Endothelial cell of umbilical vein (primary cell): Measurements from ENCODE around the gene CRACR2A. TPM values are rescaled to one million over a fixed set of nuclear protein-coding genes. Genes with fewer than 3 reads are reported as not detected.

Experiments
- BruUV-seq: library from RNA; stranded (reverse); fragments of 400-500 nt; replicated peaks from 2 replicates; lab custom pipeline; 2021; lab: Mats Ljungman, UMichigan
- CTCF ChIA-PET: fragments of 300-600, 350-600 bp; sonication (Branson Sonifier 250); formaldehyde crosslinking; loops from one replicate; lab custom pipeline; 2021; ENCODE audit warnings: antibody characterized with exemption, inconsistent platforms; lab: Charles Lee
- POLR2A ChIA-PET: fragments of 300-600, 350-600 bp; sonication (Branson Sonifier 250); formaldehyde crosslinking; loops from one replicate; lab custom pipeline; 2021; ENCODE audit warnings: antibody characterized with exemption, inconsistent platforms; lab: Charles Lee
- DNase-seq: peaks from one replicate; pipeline ENCODE4 v3.0.0-alpha.2; 2011; ENCODE audit warnings: low read depth, low spot score
- FAIRE-seq: peaks from 2 replicates; lab custom pipeline; 2011; peaks lifted over from hg19 to GRCh38; lab: Jason Lieb, UNC
- H2AFZ ChIP-seq: 2 replicates; pipeline ENCODE4 v1.6.0; 2012; ENCODE audit warnings: low read depth, low read length, control low read depth, inconsistent platforms
- H3K27ac ChIP-seq: 2 replicates; pipeline ENCODE4 v1.5.1; 2011; ENCODE audit warnings: low read depth, mild to moderate bottlenecking, control low read depth, low read length, moderate library complexity; ENCODE audit not compliant: insufficient read depth
- H3K27me3 ChIP-seq, 2 experiments: 2 replicates each; pipeline versions ENCODE4 v1.6.0 to v1.6.1; 2011; ENCODE audit warnings: low read length in 2 of 2, mixed read lengths in 1 of 2; ENCODE audit not compliant: control insufficient read depth in 2 of 2, insufficient read depth in 2 of 2
- H3K36me3 ChIP-seq, 2 experiments: 2 replicates in 1 of 2; 3 replicates in 1 of 2; pipeline ENCODE4 v1.5.1; 2011; ENCODE audit warnings: low read length in 2 of 2, mild to moderate bottlenecking in 1 of 2, moderate library complexity in 1 of 2; ENCODE audit not compliant: control insufficient read depth in 2 of 2, insufficient read depth in 2 of 2; ENCODE audit errors: extremely low read depth in 1 of 2
- H3K4me1 ChIP-seq: 3 replicates; pipeline ENCODE4 v1.5.1; 2011; ENCODE audit warnings: mild to moderate bottlenecking, low read length; ENCODE audit not compliant: control insufficient read depth, insufficient read depth; ENCODE audit errors: extremely low read depth
- H3K4me2 ChIP-seq: 2 replicates; pipeline ENCODE4 v1.6.1; 2011; ENCODE audit warnings: low read length, control low read depth, mixed read lengths; ENCODE audit not compliant: insufficient read depth
- H3K4me3 ChIP-seq, 3 experiments: fragments of 200-600 bp in 1 of 3; sonication (generic), shearing (Covaris generic) in 1 of 3; replicated peaks in 1 of 3; 2 replicates each; pipeline ENCODE4 v1.5.1; 2011 to 2016; ENCODE audit warnings: control low read depth in 3 of 3, low read length in 3 of 3, mild to moderate bottlenecking in 2 of 3, inconsistent platforms in 1 of 3, low read depth in 1 of 3, moderate library complexity in 1 of 3; ENCODE audit not compliant: insufficient read depth in 1 of 3
- H3K79me2 ChIP-seq: 2 replicates; pipeline ENCODE4 v1.6.0; 2012; ENCODE audit warnings: low read length, inconsistent platforms; ENCODE audit not compliant: control insufficient read depth, insufficient read depth
- H3K9ac ChIP-seq: replicated peaks from 2 replicates; pipeline ENCODE3; 2011; ENCODE audit warnings: low read length, control low read depth; ENCODE audit not compliant: insufficient read depth; ENCODE audit errors: extremely low read depth
- H3K9me1 ChIP-seq: replicated peaks from 3 replicates; pipeline ENCODE4 v1.6.0; 2011; ENCODE audit warnings: mild to moderate bottlenecking, low read length; ENCODE audit not compliant: control insufficient read depth, insufficient read depth; ENCODE audit errors: extremely low read depth
- H3K9me3 ChIP-seq: replicated peaks from 2 replicates; pipeline ENCODE4 v1.5.1; 2012; ENCODE audit warnings: low read length, inconsistent platforms; ENCODE audit not compliant: control insufficient read depth, insufficient read depth
- H4K20me1 ChIP-seq: replicated peaks from 2 replicates; pipeline ENCODE3; 2011; ENCODE audit warnings: mild to moderate bottlenecking, low read length; ENCODE audit not compliant: control insufficient read depth, insufficient read depth; ENCODE audit errors: extremely low read depth
- CTCF ChIP-seq, 2 donors: IDR thresholded peaks; 1 replicate in 1 of 2; 2 replicates in 1 of 2; pipeline ENCODE4 v1.5.1; 2011; ENCODE audit warnings: low read length in 2 of 2, mild to moderate bottlenecking in 2 of 2, moderate library complexity in 2 of 2, control low read depth in 1 of 2, inconsistent platforms in 1 of 2, low read depth in 1 of 2; ENCODE audit not compliant: insufficient read depth in 1 of 2; ENCODE audit errors: extremely low read depth in 1 of 2
- EZH2 ChIP-seq: IDR thresholded peaks from 2 replicates; pipeline ENCODE4 v1.6.1; 2012; ENCODE audit warnings: borderline replicate concordance, low read depth, mild to moderate bottlenecking, moderate library complexity, low read length, inconsistent platforms; ENCODE audit not compliant: severe bottlenecking
- FOS ChIP-seq: IDR thresholded peaks from 2 replicates; pipeline ENCODE4 v1.6.1; 2011; ENCODE audit warnings: mild to moderate bottlenecking, low read length, moderate library complexity, borderline replicate concordance; ENCODE audit not compliant: insufficient read depth
- GATA2 ChIP-seq: IDR thresholded peaks from 2 replicates; pipeline ENCODE4 v1.7.0; 2011; ENCODE audit warnings: low read depth, mild to moderate bottlenecking, moderate library complexity, mixed read lengths, low read length; ENCODE audit not compliant: insufficient read length, insufficient read depth
- JUN ChIP-seq: IDR thresholded peaks from 2 replicates; pipeline ENCODE4 v1.6.1; 2011; ENCODE audit warnings: borderline replicate concordance, low read depth; ENCODE audit not compliant: insufficient read length, insufficient read depth
- MAX ChIP-seq: IDR thresholded peaks from 2 replicates; pipeline ENCODE4 v1.6.1; 2011; ENCODE audit not compliant: insufficient read depth, insufficient read length
- MYC ChIP-seq: IDR thresholded peaks from one replicate; pipeline ENCODE4 v1.6.1; 2011; ENCODE audit warnings: mild to moderate bottlenecking, low read depth, low read length
- POLR2A ChIP-seq: IDR thresholded peaks from 2 replicates; pipeline ENCODE4 v1.6.1; 2012; ENCODE audit warnings: low read depth, mild to moderate bottlenecking, control low read depth, low read length
- POLR2AphosphoS5 ChIP-seq: IDR thresholded peaks from 2 replicates; pipeline ENCODE4 v1.6.1; 2012; ENCODE audit warnings: low read depth, mild to moderate bottlenecking, control low read depth, low read length, moderate library complexity; ENCODE audit not compliant: insufficient read depth
- dilution Hi-C: fragments of 300-500 bp; cut with MboI; formaldehyde crosslinking; loops from one replicate; pipeline ENCODE4 v1.15.0; 2019; ENCODE audit warnings: low sequenced_read_pairs; ENCODE audit not compliant: extremely low pct_ligation_motif_present
- intact Hi-C: fragments of 100-400 bp; cut with micrococcal nuclease; formaldehyde crosslinking; loops from one replicate; pipeline ENCODE4 v1.10.0; 2022
- polyA plus RNA-seq, 4 experiments: library from polyadenylated mRNA; depleted of rRNA in 3 of 4; stranded (reverse) in 3 of 4; unstranded in 1 of 4; fragments of >200 nt; gene quantifications; 2 replicates each; pipeline versions ENCODE4 v1.2.1 to v1.2.3, GENCODE V29; 2011 to 2012; ENCODE audit warnings: missing spikeins in 1 of 4
- total RNA-seq: library from RNA; stranded (reverse); gene quantifications from 2 replicates; pipeline ENCODE4 v1.2.3, GENCODE V29; 2021

The CRACR2A gene
- total and polyA plus RNA-seq, 2 donors (not counting 3 experiments of a cell fraction or from before 2014, with no cell fraction given), result 4.4 to 15.9 TPM

- H3K36me3 ChIP-seq, result no peaks in the 10 kb centered on the region
- intact Hi-C loops, result loop anchor here (10.0 kb wide), 1 partner anchor 276 kb away; the partner anchor contains the start of gene PRMT8
- TF ChIP-seq EZH2 (no peak), POLR2AphosphoS5 (no peak), FOS (peak; percentile 79), POLR2A (no peak)
- ChIA-PET CTCF (interaction anchor here (1.1 to 2.3 kb wide), 4 partner anchors 17 to 471 kb away, joined by 3 to 12 read pairs (median 5); no protein-coding TSS in a partner anchor), POLR2A (no interaction called here)
- H3K4me2 ChIP-seq, result no peak overlapping the region
- peak; percentile 41 for DNase-seq
- no peaks in the 10 kb centered on the region for H3K9me3 ChIP-seq
- FAIRE-seq, result peak; percentile 73
- peaks cover 8% of the 10 kb centered on the region for H3K4me1 ChIP-seq
- dilution Hi-C loops, result no loop called here
- no peaks in the 10 kb centered on the region for H4K20me1 ChIP-seq
- H3K27me3 ChIP-seq, result peaks cover 8% of the 10 kb centered on the region in 2 experiments
- H3K9ac ChIP-seq, result no peak overlapping the region
- H3K4me3 ChIP-seq, result no peak overlapping the region
- no peak overlapping the region for H3K27ac ChIP-seq
- H3K9me1 ChIP-seq, result no peaks in the 10 kb centered on the region
- no peak overlapping the region for H2AFZ ChIP-seq
- no peaks in the 10 kb centered on the region for H3K79me2 ChIP-seq
- no TSS peak for BruUV-seq
These were observed 18.0 kb upstream of the CRACR2A start for GRCh38 chr12:3770891-3771290.

GRCh38 chr12:3768911-3769447, 16.1 kb upstream of the CRACR2A start:
- peaks cover 8% of the 10 kb centered on the region for H3K4me1 ChIP-seq
- no peaks in the 10 kb centered on the region for H3K36me3 ChIP-seq
- H3K27me3 ChIP-seq, result peaks cover under 1 to 7% of the 10 kb centered on the region in 2 experiments
- dilution Hi-C loops (no loop called here), intact Hi-C loops (no loop called here)
- H4K20me1 ChIP-seq, result no peaks in the 10 kb centered on the region
- TF ChIP-seq MAX, result no peak
- TF ChIP-seq JUN, result no peak
- TF ChIP-seq MYC, result no peak
- no peak for TF ChIP-seq FOS
- no peak for TF ChIP-seq POLR2A
- no peak for TF ChIP-seq EZH2
- TF ChIP-seq GATA2, result no peak
- TF ChIP-seq CTCF (IDR thresholded peaks at IDR 0.05; ENCODE audit: extremely low read depth in 1 of 2, insufficient read depth in 1 of 2, low read depth in 1 of 2, low read length in 2 of 2), result no peak
- no peak for TF ChIP-seq POLR2AphosphoS5
- ChIA-PET POLR2A (no interaction called here), CTCF (interaction anchor here (2.3 kb wide), 1 partner anchor 469 kb away, joined by 12 read pairs; no protein-coding TSS in a partner anchor)
- H3K4me2 ChIP-seq, result no peak overlapping the region
- FAIRE-seq (no peak), DNase-seq (no peak)
- H3K4me3 ChIP-seq, result no peak overlapping the region
- H3K27ac ChIP-seq, result no peak overlapping the region
- no TSS peak for BruUV-seq
- no peaks in the 10 kb centered on the region for H3K9me3 ChIP-seq
- H3K9me1 ChIP-seq, result no peaks in the 10 kb centered on the region
- no peaks in the 10 kb centered on the region for H3K79me2 ChIP-seq
- no peak overlapping the region for H2AFZ ChIP-seq
- no peak overlapping the region for H3K9ac ChIP-seq
